ENCODE measurements around the gene LTBP4. TPM values are rescaled to one million over a fixed set of nuclear protein-coding genes. Genes with fewer than 3 reads are reported as not detected.
"Not testable (repeated sequence)": the region's sequence is repeated elsewhere in the genome, so short reads cannot be mapped to it uniquely, and the experiment has no call there.

The LTBP4 gene
- total RNA-seq, 1 donor from 2014 or later, result 21.6 TPM

- no peak for DNase-seq (ENCODE audit: low read depth)
- no peaks in the 10 kb centered on the region for H3K36me3 ChIP-seq (ENCODE audit: control insufficient read depth, insufficient read depth, low read length)
- FAIRE-seq, result no peak
- no peak for TF ChIP-seq CTCF (IDR thresholded peaks at IDR 0.05; ENCODE audit: insufficient read depth, low read length, severe bottlenecking)
- H3K4me3 ChIP-seq (ENCODE audit: low read depth, low read length), result no peak overlapping the region
- H3K27me3 ChIP-seq (ENCODE audit: control insufficient read depth, insufficient read depth, low read length), result peaks cover 5% of the 10 kb centered on the region
Measured at GRCh38 chr19:40559394-40559793, 41.8 kb upstream of the LTBP4 start.

GRCh38 chr19:40560092-40560507, 41.1 kb upstream of the LTBP4 start:
- Histone ChIP-seq H3K36me3 (ENCODE audit: control insufficient read depth, insufficient read depth, low read length) (no peaks in the 10 kb centered on the region), H3K27me3 (ENCODE audit: control insufficient read depth, insufficient read depth, low read length) (peaks cover 3% of the 10 kb centered on the region), H3K4me3 (ENCODE audit: low read depth, low read length) (no peak overlapping the region)
- no peak for FAIRE-seq
- no peak for DNase-seq (ENCODE audit: low read depth)
- no peak for TF ChIP-seq CTCF (IDR thresholded peaks at IDR 0.05; ENCODE audit: insufficient read depth, low read length, severe bottlenecking)

- FAIRE-seq (no peak), DNase-seq (ENCODE audit: low read depth) (no peak)
- Histone ChIP-seq H3K36me3 (ENCODE audit: control insufficient read depth, insufficient read depth, low read length) (no peaks in the 10 kb centered on the region), H3K27me3 (ENCODE audit: control insufficient read depth, insufficient read depth, low read length) (peaks cover 2% of the 10 kb centered on the region), H3K4me3 (ENCODE audit: low read depth, low read length) (no peak overlapping the region)
- no peak for TF ChIP-seq CTCF (IDR thresholded peaks at IDR 0.05; ENCODE audit: insufficient read depth, low read length, severe bottlenecking)
Measured at GRCh38 chr19:40561947-40562346, 39.2 kb upstream of the LTBP4 start.

- not testable (repeated sequence) for H3K4me3 ChIP-seq (ENCODE audit: low read depth, low read length); H3K27me3 ChIP-seq (ENCODE audit: control insufficient read depth, insufficient read depth, low read length)
Measured at GRCh38 chr19:40564535-40564934, 36.6 kb upstream of the LTBP4 start.

GRCh38 chr19:40565355-40565754, 35.8 kb upstream of the LTBP4 start:
- no peaks in the 10 kb centered on the region for H3K36me3 ChIP-seq (ENCODE audit: control insufficient read depth, insufficient read depth, low read length)
- FAIRE-seq, result no peak
- no peak for TF ChIP-seq CTCF (IDR thresholded peaks at IDR 0.05; ENCODE audit: insufficient read depth, low read length, severe bottlenecking)
- no peak overlapping the region for H3K4me3 ChIP-seq (ENCODE audit: low read depth, low read length)
- peaks cover 7% of the 10 kb centered on the region for H3K27me3 ChIP-seq (ENCODE audit: control insufficient read depth, insufficient read depth, low read length)
- no peak for DNase-seq (ENCODE audit: low read depth)

More at GRCh38 chr19:40564535-40564934, 36.6 kb upstream of the LTBP4 start:
- not testable (repeated sequence) for DNase-seq (ENCODE audit: low read depth); H3K36me3 ChIP-seq (ENCODE audit: control insufficient read depth, insufficient read depth, low read length); FAIRE-seq

GRCh38 chr19:40565910-40566495, 35.2 kb upstream of the LTBP4 start:
- peaks cover 7% of the 10 kb centered on the region for H3K27me3 ChIP-seq (ENCODE audit: control insufficient read depth, insufficient read depth, low read length)
- FAIRE-seq, result no peak
- TF ChIP-seq CTCF (IDR thresholded peaks at IDR 0.05; ENCODE audit: insufficient read depth, low read length, severe bottlenecking), result no peak
- H3K4me3 ChIP-seq (ENCODE audit: low read depth, low read length), result no peak overlapping the region
- no peaks in the 10 kb centered on the region for H3K36me3 ChIP-seq (ENCODE audit: control insufficient read depth, insufficient read depth, low read length)
- DNase-seq (ENCODE audit: low read depth), result no peak

Measured in bronchial epithelial cell (primary cell).